ENCODE measurements around the gene STARD3. TPM values are rescaled to one million over a fixed set of nuclear protein-coding genes. Genes with fewer than 3 reads are reported as not detected.
A peak's percentile ranks its signal among the peaks of the same experiment; 100 is the strongest.

STARD3 gene
- total and polyA plus RNA-seq, 9 donors, result 34.5 to 55.9 (median 44.3) TPM

DNA sequence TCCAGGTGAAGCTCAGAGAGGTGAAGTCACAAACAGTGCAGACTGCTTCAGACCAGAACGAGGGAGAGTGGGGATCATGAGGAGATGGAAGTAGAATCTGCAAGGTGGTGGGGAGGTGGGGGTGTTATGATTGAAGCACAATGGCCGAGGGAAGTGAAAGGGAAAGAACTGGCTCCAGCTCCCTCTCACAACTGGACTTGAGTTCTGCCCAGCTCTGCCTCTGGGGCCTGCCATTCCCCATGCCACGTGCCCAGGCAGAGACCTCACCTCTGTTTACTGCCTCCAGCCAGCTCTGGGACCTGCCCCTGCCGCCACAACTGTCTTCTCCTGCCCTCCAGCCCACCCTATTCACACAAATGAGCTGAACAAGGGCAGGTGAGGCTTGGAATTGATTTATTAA lies 33.8 kb downstream of the STARD3 start:
- H3K27ac ChIP-seq, result no peak overlapping the region
- no peaks in the 10 kb centered on the region for H3K27me3 ChIP-seq
- intact Hi-C loops (cut with DNase I), result loop anchor here in 1 of 4 donors (5.0 kb wide), 1 partner anchor 48 kb away; no protein-coding TSS in a partner anchor
- H3K36me3 ChIP-seq, result no peaks in the 10 kb centered on the region
- peaks cover 4% of the 10 kb centered on the region for H3K4me1 ChIP-seq (ENCODE audit: insufficient read depth)
- no peak overlapping the region for H3K4me3 ChIP-seq
- TF ChIP-seq, protein P1, sequence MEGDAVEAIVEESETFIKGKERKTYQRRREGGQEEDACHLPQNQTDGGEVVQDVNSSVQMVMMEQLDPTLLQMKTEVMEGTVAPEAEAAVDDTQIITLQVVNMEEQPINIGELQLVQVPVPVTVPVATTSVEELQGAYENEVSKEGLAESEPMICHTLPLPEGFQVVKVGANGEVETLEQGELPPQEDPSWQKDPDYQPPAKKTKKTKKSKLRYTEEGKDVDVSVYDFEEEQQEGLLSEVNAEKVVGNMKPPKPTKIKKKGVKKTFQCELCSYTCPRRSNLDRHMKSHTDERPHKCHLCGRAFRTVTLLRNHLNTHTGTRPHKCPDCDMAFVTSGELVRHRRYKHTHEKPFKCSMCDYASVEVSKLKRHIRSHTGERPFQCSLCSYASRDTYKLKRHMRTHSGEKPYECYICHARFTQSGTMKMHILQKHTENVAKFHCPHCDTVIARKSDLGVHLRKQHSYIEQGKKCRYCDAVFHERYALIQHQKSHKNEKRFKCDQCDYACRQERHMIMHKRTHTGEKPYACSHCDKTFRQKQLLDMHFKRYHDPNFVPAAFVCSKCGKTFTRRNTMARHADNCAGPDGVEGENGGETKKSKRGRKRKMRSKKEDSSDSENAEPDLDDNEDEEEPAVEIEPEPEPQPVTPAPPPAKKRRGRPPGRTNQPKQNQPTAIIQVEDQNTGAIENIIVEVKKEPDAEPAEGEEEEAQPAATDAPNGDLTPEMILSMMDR (IDR thresholded peaks at IDR 0.05), result no peak
- TF ChIP-seq EP300 (IDR thresholded peaks at IDR 0.05), result no peak
- no peak for TF ChIP-seq POLR2A (IDR thresholded peaks at IDR 0.05)
- no peaks in the 10 kb centered on the region for H3K9me3 ChIP-seq
- no peak for DNase-seq
- WGBS, 3 donors, result 24 to 30% (median 29%) methylated on average over 4 of the region's 4 CpGs

DNA sequence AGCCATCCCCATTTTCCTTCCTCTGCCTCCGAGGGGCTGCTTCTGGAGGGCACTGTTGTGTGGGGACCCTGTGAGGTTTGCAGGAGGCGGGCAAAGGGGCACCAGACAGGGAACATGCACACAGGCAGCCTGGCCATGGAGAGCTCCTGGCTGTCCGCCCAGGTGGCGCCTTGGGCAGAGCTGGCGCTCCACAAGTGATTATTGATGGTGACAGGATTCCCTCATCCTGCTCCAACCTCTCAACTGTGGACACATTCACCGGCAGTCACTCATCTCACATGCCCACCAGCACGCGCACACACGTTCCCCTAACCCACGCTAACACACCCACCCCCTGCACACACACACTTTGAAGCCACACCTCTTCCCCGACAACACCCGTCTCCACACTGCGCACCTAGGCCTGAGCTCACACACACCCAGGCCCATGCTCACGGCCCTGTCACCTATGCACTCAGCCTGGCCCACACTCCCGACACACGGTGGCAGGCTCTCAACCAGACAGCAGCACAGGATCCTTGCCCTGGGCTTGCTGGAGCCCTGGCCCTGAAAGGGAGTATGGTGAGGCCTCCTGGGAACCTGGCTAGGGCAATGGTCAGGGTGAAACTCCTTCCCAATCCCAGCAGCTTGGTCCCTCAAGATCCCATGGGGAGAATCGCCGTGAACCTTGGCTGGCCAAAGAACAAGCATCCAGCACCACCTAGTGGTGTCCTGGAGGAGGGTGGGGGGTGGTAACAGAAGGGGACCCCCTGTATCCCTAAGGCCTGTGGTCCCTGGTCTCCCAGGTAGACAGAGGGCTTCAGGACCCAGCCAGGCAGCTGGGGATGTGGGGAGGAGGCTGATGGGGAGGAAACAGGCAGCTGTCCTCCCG lies 34.9 kb downstream of the STARD3 start:
- Histone ChIP-seq H3K27me3 (no peaks in the 10 kb centered on the region), H3K36me3 (no peaks in the 10 kb centered on the region), H3K9me3 (no peaks in the 10 kb centered on the region), H3K4me3 (no peak overlapping the region), H3K4me1 (ENCODE audit: insufficient read depth) (peaks cover 4% of the 10 kb centered on the region), H3K27ac (no peak overlapping the region)
- intact Hi-C loops (cut with DNase I), result loop anchor here in 1 of 4 donors (5.0 kb wide), 1 partner anchor 50 kb away; no protein-coding TSS in a partner anchor
- TF ChIP-seq, protein P1 (IDR thresholded peaks at IDR 0.05), result peak in 2 of 3 donors; percentile 27 to 46
- TF ChIP-seq POLR2A (IDR thresholded peaks at IDR 0.05), result no peak
- DNase-seq, result peak in 1 of 5 donors; percentile 56
- 33 to 43% (median 41%) methylated on average over 19 of the region's 19 CpGs for WGBS, 3 donors

GRCh38 chr17:39672522-39673334 lies 35.8 kb downstream of the STARD3 start:
- Histone ChIP-seq H3K4me1 (ENCODE audit: insufficient read depth) (no peaks in the 10 kb centered on the region), H3K27ac (no peak overlapping the region), H3K4me3 (no peak overlapping the region), H3K36me3 (no peaks in the 10 kb centered on the region), H3K27me3 (no peaks in the 10 kb centered on the region), H3K9me3 (no peaks in the 10 kb centered on the region)
- 66 to 73% (median 67%) methylated on average over 15 of the region's 15 CpGs for WGBS, 3 donors
- intact Hi-C loops (cut with DNase I), result loop anchor here in 1 of 4 donors (5.0 kb wide), 1 partner anchor 50 kb away; no protein-coding TSS in a partner anchor
- TF ChIP-seq POLR2A (IDR thresholded peaks at IDR 0.05) (no peak), EP300 (IDR thresholded peaks at IDR 0.05) (no peak)
- TF ChIP-seq, protein P1 (IDR thresholded peaks at IDR 0.05), result no peak
- peak in 1 of 5 donors; percentile 24 for DNase-seq

DNA sequence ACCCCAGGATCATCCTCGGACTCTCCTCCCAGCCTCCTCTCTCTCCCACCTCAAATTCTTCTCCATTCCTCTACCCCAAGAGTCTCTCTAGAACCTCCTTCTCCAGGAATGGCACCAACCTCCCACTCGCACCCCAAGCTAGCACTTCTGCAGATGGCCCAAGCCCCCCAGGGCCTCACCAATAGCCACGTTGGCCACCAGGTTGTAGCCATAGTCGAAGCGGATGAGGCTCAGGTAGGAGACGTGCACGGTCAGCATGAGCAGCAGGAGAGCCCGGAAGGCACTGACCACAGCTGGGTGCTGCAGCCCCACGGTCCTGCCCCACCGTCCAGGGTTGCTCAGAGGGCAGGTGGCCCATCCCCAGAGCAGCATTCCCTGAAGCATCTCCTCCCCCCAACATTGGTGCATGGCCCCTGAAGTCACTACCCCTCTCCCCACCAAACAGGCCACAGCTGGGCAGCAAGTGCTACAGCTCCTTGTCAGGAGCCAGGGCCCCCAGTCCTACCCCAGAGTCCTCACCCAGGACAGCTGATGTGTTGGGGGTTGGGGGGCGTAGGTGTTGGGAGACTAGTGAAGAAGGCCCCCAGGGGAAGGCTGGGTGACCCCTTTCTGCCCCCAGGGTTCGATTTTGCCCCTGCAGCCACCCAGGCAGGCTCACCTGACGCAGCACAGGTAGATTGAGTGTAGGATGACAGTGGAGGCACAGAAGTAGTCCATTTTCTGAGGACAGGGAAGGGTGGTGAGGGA lies 36.6 kb downstream of the STARD3 start:
- no peaks in the 10 kb centered on the region for H3K27me3 ChIP-seq
- H3K9me3 ChIP-seq, result no peaks in the 10 kb centered on the region
- H3K4me3 ChIP-seq, result no peak overlapping the region
- WGBS, 3 donors, result 68 to 76% (median 69%) methylated on average over 13 of the region's 13 CpGs
- H3K27ac ChIP-seq, result no peak overlapping the region
- peak in 1 of 5 donors; percentile 25 for DNase-seq
- no peaks in the 10 kb centered on the region for H3K4me1 ChIP-seq (ENCODE audit: insufficient read depth)
- no peaks in the 10 kb centered on the region for H3K36me3 ChIP-seq
- intact Hi-C loops (cut with DNase I), result loop anchor here in 1 of 4 donors (5.0 kb wide), 1 partner anchor 51 kb away; no protein-coding TSS in a partner anchor
- TF ChIP-seq, protein P1 (IDR thresholded peaks at IDR 0.05), result no peak
- no peak for TF ChIP-seq POLR2A (IDR thresholded peaks at IDR 0.05)
- no peak for TF ChIP-seq EP300 (IDR thresholded peaks at IDR 0.05)

Measured in ovary (tissue), 9 donors.